K562 (cell line): Measurements from ENCODE around the gene OR4D9. TPM values are rescaled to one million over a fixed set of nuclear protein-coding genes. Genes with fewer than 3 reads are reported as not detected.

ENCODE experiments used
- EP400 ChIP-seq: fragments of 450-650 bp; IDR thresholded peaks from 2 replicates; pipeline ENCODE4 v1.6.1; 2017; ENCODE audit warnings: antibody characterized with exemption, mild to moderate bottlenecking, moderate library complexity
- HDAC1 ChIP-seq, 2 experiments: fragments of 450-650 bp; IDR thresholded peaks; 2 replicates each; pipeline ENCODE4 v1.6.1; 2016 to 2017; ENCODE audit warnings: inconsistent platforms in 1 of 2, mild to moderate bottlenecking in 1 of 2, moderate library complexity in 1 of 2
- NEUROD1 ChIP-seq: fragments of 150-350 bp; IDR thresholded peaks from 2 replicates; pipeline ENCODE4 v1.6.1; 2014; ENCODE audit warnings: borderline replicate concordance, low read length, low read depth; ENCODE audit not compliant: partially characterized antibody
- POLR2AphosphoS5 ChIP-seq: IDR thresholded peaks from 2 replicates; pipeline ENCODE4 v1.6.1; 2011; ENCODE audit warnings: mild to moderate bottlenecking, low read depth, low read length, moderate library complexity; ENCODE audit not compliant: control insufficient read depth, insufficient read depth
- SRSF9 ChIP-seq: fragments of 200-400 bp; formaldehyde crosslinking; IDR thresholded peaks from 2 replicates; pipeline ENCODE4 v1.6.1; 2017; ENCODE audit warnings: low read depth, low read length, borderline replicate concordance
- THRAP3 ChIP-seq: fragments of 450-650 bp; IDR thresholded peaks from 2 replicates; pipeline ENCODE4 v1.6.1; 2016; ENCODE audit warnings: mild to moderate bottlenecking, inconsistent platforms, borderline replicate concordance
- TOE1 ChIP-seq, 2 experiments: fragments of 450-650 bp in 1 of 2; sonication (generic) in 1 of 2; formaldehyde crosslinking in 1 of 2; IDR thresholded peaks; 2 replicates each; pipeline versions ENCODE4 v1.7.1 to v1.8.0; 2016 to 2022; ENCODE audit warnings: borderline replicate concordance in 2 of 2, mild to moderate bottlenecking in 2 of 2, antibody characterized with exemption in 1 of 2, inconsistent platforms in 1 of 2, low read depth in 1 of 2, missing genetic modification reagents in 1 of 2, moderate library complexity in 1 of 2
- ZNF133 ChIP-seq: fragments of 250-450 bp; sonication (Bioruptor Pico); IDR thresholded peaks from 2 replicates; pipeline ENCODE4 v1.4.0; 2020; ENCODE audit warnings: mild to moderate bottlenecking
- ZNF282 ChIP-seq: sonication (generic); formaldehyde crosslinking; IDR thresholded peaks from 2 replicates; pipeline ENCODE4 v1.8.1; 2023; ENCODE audit warnings: missing genetic modification reagents
- polyA plus RNA-seq, 8 experiments: library from polyadenylated mRNA; depleted of rRNA in 4 of 8; stranded (reverse) in 5 of 8; unstranded in 3 of 8; fragments of >200 nt; fragmentation: Nextera tagmentation in 2 of 8; fragmentation: Illumina TruSeq in 1 of 8; extraction: Ambion mirVana in 2 of 8; extraction: Trizol in 1 of 8; gene quantifications; 2 replicates each; pipeline versions ENCODE4 v1.2.1 to v1.2.3, GENCODE V29; 2011 to 2014; ENCODE audit warnings: inconsistent platforms in 1 of 8, missing spikeins in 1 of 8
- total RNA-seq, 7 experiments: library from RNA; depleted of rRNA in 6 of 7; stranded (reverse); fragments of >200 nt in 6 of 7; fragmentation: Illumina TruSeq in 2 of 7; extraction: Trizol in 2 of 7; gene quantifications; 2 replicates each; pipeline versions ENCODE4 v1.2.1 to v1.2.3, GENCODE V29; 2011 to 2021; ENCODE audit warnings: low replicate concordance in 1 of 7
- TF ChIP-seq, protein P1 (sequence below): sonication (generic); formaldehyde crosslinking; IDR thresholded peaks from 2 replicates; pipeline ENCODE4 v1.8.1; 2023; ENCODE audit warnings: missing genetic modification reagents, mild to moderate bottlenecking, borderline replicate concordance
- TF ChIP-seq, protein P2 (sequence below): fragments of 200-800 bp; sonication (Bioruptor generic); IDR thresholded peaks from 2 replicates; pipeline ENCODE4 v1.6.1; 2017; ENCODE audit warnings: missing genetic modification characterization, missing compliant biosample characterization
- TF ChIP-seq, protein P3 (sequence below): sonication (generic); formaldehyde crosslinking; IDR thresholded peaks from 2 replicates; pipeline ENCODE4 v1.8.1; 2023; ENCODE audit warnings: mild to moderate bottlenecking, missing genetic modification reagents
- TF ChIP-seq, protein P4 (sequence below): sonication (generic); formaldehyde crosslinking; IDR thresholded peaks from 2 replicates; pipeline ENCODE4 v1.8.1; 2023; ENCODE audit warnings: mild to moderate bottlenecking, missing genetic modification reagents, moderate library complexity
- TF ChIP-seq, protein P5 (sequence below): fragments of 250-450 bp; sonication (Bioruptor Pico); IDR thresholded peaks from 2 replicates; pipeline ENCODE4 v1.8.0; 2022; ENCODE audit warnings: inconsistent platforms, mild to moderate bottlenecking, moderate library complexity, borderline replicate concordance

Gene OR4D9
- total and polyA plus RNA-seq, 9 of the 15 experiments (the other 6 are each of a cell fraction or from before 2014, with no cell fraction given), result not detected

DNA sequence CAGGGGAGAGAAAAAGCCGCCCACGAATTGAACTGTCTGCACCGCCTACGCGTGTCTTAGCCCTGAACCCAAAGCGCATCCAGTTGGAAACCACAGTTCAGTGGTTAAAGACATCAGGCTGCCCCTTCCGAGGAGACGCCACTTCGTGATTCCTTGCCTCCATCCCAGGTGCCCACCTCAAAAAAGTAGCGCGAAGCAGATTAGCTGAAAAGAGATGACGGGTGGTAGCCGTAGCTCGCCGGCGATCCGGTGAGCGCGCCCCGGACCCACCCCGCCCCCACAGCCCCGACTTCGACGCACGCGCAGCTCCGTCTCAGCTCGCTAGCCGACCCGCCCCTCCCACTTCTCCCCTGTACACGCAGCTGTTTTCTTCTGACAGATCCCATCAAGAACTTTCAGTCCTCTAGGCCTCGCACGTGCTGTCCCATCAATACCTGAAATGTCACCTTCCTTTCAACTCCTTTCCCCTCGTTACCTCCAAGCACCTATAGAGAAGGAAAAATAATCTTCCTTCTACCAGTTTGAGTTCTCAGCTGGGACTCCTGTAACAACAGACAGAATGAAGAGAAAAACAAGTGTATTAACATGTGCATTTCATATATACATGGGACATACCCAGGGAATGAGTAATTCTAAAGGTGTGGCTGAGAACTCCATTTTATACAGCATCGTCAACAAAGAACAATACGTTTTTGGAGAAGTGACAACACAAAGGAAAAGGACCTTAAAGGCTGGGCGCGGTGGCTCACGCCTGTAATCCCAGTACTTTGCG is 49.5 kb downstream of the OR4D9 start (continued):
- TF ChIP-seq ZNF133 (no peak), TOE1 (IDR thresholded peaks at IDR 0.05; ENCODE audit: borderline replicate concordance) (peak; percentile 0; the same call in 1 of the 2 replicates), TOE1 (CRISPR knock-in tag; IDR thresholded peaks at IDR 0.05; ENCODE audit: borderline replicate concordance, low read depth) (no peak), EP400 (peak; percentile 77), HDAC1 (IDR thresholded peaks at IDR 0.05) (peak; percentile 53 to 94; a peak in 3 of 4 replicates), SRSF9 (no peak), POLR2AphosphoS5 (0 out of 2 replicates have a peak, but pooled peaks have one; percentile 11), NEUROD1 (no peak), THRAP3 (0 out of 2 replicates have a peak, but pooled peaks have one; percentile 14), ZNF282 (CRISPR knock-in tag) (no peak)
- TF ChIP-seq, protein P1, sequence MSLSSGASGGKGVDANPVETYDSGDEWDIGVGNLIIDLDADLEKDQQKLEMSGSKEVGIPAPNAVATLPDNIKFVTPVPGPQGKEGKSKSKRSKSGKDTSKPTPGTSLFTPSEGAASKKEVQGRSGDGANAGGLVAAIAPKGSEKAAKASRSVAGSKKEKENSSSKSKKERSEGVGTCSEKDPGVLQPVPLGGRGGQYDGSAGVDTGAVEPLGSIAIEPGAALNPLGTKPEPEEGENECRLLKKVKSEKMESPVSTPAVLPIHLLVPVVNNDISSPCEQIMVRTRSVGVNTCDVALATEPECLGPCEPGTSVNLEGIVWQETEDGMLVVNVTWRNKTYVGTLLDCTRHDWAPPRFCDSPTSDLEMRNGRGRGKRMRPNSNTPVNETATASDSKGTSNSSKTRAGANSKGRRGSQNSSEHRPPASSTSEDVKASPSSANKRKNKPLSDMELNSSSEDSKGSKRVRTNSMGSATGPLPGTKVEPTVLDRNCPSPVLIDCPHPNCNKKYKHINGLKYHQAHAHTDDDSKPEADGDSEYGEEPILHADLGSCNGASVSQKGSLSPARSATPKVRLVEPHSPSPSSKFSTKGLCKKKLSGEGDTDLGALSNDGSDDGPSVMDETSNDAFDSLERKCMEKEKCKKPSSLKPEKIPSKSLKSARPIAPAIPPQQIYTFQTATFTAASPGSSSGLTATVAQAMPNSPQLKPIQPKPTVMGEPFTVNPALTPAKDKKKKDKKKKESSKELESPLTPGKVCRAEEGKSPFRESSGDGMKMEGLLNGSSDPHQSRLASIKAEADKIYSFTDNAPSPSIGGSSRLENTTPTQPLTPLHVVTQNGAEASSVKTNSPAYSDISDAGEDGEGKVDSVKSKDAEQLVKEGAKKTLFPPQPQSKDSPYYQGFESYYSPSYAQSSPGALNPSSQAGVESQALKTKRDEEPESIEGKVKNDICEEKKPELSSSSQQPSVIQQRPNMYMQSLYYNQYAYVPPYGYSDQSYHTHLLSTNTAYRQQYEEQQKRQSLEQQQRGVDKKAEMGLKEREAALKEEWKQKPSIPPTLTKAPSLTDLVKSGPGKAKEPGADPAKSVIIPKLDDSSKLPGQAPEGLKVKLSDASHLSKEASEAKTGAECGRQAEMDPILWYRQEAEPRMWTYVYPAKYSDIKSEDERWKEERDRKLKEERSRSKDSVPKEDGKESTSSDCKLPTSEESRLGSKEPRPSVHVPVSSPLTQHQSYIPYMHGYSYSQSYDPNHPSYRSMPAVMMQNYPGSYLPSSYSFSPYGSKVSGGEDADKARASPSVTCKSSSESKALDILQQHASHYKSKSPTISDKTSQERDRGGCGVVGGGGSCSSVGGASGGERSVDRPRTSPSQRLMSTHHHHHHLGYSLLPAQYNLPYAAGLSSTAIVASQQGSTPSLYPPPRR (CRISPR knock-in tag), result no peak
- TF ChIP-seq, protein P2, sequence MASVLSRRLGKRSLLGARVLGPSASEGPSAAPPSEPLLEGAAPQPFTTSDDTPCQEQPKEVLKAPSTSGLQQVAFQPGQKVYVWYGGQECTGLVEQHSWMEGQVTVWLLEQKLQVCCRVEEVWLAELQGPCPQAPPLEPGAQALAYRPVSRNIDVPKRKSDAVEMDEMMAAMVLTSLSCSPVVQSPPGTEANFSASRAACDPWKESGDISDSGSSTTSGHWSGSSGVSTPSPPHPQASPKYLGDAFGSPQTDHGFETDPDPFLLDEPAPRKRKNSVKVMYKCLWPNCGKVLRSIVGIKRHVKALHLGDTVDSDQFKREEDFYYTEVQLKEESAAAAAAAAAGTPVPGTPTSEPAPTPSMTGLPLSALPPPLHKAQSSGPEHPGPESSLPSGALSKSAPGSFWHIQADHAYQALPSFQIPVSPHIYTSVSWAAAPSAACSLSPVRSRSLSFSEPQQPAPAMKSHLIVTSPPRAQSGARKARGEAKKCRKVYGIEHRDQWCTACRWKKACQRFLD (CRISPR knock-in tag), result 0 out of 2 replicates have a peak, but pooled peaks have one; percentile 52
- TF ChIP-seq, protein P3, sequence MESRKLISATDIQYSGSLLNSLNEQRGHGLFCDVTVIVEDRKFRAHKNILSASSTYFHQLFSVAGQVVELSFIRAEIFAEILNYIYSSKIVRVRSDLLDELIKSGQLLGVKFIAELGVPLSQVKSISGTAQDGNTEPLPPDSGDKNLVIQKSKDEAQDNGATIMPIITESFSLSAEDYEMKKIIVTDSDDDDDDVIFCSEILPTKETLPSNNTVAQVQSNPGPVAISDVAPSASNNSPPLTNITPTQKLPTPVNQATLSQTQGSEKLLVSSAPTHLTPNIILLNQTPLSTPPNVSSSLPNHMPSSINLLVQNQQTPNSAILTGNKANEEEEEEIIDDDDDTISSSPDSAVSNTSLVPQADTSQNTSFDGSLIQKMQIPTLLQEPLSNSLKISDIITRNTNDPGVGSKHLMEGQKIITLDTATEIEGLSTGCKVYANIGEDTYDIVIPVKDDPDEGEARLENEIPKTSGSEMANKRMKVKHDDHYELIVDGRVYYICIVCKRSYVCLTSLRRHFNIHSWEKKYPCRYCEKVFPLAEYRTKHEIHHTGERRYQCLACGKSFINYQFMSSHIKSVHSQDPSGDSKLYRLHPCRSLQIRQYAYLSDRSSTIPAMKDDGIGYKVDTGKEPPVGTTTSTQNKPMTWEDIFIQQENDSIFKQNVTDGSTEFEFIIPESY (CRISPR knock-in tag), result no peak
- TF ChIP-seq, protein P4, sequence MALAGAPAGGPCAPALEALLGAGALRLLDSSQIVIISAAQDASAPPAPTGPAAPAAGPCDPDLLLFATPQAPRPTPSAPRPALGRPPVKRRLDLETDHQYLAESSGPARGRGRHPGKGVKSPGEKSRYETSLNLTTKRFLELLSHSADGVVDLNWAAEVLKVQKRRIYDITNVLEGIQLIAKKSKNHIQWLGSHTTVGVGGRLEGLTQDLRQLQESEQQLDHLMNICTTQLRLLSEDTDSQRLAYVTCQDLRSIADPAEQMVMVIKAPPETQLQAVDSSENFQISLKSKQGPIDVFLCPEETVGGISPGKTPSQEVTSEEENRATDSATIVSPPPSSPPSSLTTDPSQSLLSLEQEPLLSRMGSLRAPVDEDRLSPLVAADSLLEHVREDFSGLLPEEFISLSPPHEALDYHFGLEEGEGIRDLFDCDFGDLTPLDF, result no peak
- TF ChIP-seq, protein P5, sequence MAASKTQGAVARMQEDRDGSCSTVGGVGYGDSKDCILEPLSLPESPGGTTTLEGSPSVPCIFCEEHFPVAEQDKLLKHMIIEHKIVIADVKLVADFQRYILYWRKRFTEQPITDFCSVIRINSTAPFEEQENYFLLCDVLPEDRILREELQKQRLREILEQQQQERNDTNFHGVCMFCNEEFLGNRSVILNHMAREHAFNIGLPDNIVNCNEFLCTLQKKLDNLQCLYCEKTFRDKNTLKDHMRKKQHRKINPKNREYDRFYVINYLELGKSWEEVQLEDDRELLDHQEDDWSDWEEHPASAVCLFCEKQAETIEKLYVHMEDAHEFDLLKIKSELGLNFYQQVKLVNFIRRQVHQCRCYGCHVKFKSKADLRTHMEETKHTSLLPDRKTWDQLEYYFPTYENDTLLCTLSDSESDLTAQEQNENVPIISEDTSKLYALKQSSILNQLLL, result no peak
